Inferior parietal cortex (tissue), 1 donor: Measurements from ENCODE around the gene WNT5B.
"Not testable (repeated sequence)": the region's sequence is repeated elsewhere in the genome, so short reads cannot be mapped to it uniquely, and the experiment has no call there.

ENCODE experiments used
- DNase-seq: peaks from one replicate; pipeline ENCODE4 v3.0.0-alpha.2; 2016; ENCODE audit errors: extremely low spot score

The WNT5B gene

DNA sequence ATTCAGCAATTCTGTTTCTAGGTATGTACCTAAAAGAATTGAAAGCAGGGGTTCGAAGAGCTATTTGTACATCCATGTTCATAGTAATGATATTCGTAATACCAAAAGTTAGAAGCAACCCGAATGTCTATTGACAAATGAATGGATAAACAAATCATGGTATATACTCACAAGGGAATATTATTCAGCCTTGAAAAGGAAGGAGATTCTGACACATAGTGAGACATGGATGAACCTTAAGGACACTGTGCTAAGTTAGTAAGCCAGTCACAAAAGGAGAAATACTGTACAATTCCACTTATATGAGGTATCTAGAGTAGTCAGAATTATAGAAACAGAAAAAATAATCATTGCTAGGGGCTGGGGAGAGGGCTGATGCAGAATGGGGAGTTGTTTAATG lies 30.3 kb upstream of the WNT5B start:
- no peak for DNase-seq

DNA sequence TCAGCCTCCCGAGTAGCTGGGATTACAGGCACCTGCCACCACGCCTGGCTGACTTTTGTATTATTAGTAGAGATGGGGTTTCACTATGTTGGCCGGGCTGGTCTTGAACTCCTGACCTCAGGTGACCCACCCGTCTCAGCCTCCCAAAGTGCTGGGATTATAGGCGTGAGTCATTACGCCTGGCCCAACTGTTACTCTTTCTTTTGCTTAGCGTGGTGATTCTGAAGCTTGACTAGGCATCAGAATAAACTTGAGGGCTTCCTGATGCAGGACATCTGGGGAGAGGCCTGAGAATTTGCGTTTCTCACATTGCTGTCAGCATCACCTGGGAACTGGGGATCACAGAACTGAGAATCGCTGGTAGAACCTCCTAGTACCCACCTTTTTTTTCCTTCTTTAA lies 26.3 kb upstream of the WNT5B start:
- not testable (repeated sequence) for DNase-seq

DNA sequence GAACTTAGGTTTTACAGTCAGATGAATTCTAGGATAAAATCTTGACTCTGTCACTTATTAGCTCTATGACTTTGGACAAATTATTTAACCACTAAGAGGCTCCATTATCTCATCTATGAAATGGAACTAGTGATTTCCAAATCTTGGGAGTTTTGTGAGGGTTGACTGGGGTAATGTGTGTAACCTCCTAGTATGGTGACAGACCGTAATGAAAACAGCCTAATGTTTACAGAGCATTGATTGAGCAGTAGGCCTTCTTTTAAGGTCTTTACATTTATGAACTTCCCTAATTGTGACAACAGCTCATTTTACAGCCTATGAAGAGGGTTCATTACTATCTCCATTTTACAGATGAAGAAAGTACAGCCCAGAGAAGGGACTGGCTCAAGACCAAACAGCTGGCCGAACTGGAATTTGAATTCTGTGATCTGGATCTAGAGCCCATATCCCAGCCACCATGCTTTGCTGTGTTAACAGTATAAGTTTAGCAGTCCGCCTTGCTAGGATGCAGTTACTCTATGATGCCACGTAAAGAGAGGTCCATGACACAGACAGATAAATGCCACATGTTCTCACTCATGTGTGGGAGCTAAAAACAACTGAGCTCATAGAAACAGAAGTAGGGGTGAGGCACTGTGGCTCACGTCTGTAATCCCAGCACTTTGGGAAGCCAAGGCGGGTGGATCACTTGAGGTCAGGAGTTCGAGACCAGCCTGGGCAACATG lies 25.6 kb upstream of the WNT5B start:
- no peak for DNase-seq

GRCh38 chr12:1604464-1604863 lies 24.6 kb upstream of the WNT5B start:
- DNase-seq, result no peak

DNA sequence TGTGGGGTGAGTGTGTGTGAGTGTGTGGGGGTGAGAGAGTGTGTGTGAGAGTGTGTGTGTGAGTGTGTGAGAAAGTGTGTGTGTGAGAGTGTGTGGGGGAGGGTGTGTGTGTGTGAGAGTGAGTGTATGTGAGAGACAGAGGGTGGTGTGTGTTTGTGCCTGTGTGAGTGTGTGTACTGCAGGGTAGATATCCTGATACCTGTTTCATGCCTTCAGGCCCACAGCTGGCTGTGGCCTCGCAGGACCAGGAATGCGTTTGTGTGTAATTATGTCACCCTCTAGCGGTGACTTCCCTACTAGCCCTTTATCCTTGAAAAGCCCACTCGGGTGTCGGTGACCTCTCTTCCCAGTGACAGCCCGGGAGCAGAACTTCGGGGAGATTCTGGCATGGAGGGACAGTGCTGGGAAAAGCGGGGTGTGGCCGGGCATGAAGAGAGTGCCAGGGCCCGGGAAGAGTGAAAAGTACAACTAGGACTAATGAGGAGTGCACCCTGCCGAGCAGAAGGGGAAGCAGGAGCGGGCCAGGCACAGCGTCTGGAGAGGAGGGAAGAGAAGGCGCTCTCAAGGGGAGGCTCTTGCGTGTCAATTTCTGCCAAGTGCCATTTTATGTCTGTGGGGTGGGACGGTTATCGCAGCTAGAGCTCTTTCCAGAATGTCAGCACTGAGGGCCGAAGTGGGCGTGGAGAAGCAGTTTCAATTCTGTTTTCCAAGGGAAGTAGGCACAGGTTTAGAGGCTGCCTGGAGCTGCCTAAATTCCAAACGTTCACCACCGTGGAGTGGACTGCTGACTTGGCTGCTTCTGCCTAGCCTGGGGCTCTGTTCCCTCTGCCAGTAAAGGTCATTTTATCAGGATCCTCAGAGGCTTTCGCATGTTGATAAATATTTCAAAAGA lies 23.7 kb upstream of the WNT5B start:
- DNase-seq, result peak; percentile 91

GRCh38 chr12:1606021-1606622 lies 22.9 kb upstream of the WNT5B start:
- DNase-seq, result peak; percentile 61

- no peak for DNase-seq
Measured at GRCh38 chr12:1607940-1608712, 20.9 kb upstream of the WNT5B start.

DNA sequence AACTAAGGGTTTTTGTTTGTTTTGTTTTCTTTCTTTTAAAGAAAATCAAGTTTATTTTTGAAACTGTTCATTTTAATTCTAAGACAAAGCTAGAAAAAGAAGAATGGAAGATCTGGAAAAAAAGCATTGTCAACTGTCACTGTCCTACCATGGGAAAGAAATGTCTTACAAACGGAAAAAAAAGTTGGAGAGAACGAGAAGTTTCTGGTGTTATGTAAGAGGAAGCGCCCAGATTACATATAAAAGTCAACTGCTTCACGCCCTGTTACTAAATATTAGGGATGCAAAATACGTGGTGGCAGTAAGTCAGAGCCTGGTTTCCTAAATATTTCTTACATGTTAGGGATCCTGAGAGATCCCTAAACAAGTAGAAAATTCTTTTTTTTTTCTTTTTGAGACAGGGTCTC lies 20.3 kb upstream of the WNT5B start:
- no peak for DNase-seq

DNA sequence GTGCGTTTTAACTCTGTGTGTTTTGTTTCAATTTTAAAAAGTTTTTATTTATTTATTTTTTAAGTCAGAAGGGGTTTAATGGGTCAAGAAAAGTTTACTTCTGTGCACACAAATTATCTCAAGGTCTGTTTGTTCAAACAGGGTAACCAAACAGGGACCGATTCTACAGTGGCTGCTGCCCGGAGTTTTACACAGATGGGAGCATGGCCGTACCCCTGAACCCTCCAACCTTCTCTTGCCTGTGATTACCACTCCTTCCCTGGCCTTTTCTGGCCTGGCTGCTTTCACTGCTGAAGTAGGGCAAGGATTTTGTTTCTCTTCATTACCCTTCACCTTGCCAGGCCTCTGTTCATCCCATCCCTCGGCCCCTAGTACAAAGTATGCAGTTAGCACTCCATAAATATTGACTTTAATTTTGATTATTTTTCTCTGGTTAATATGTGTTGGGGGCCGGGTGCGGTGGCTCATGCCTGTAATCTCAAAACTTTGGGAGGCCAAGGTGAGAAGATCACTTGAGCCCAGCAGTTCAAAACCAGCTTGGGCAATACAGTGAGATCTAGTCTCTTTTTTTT lies 18.9 kb upstream of the WNT5B start:
- DNase-seq, result no peak

- DNase-seq, result no peak
Measured at GRCh38 chr12:1611803-1612572, 17.0 kb upstream of the WNT5B start.

DNA sequence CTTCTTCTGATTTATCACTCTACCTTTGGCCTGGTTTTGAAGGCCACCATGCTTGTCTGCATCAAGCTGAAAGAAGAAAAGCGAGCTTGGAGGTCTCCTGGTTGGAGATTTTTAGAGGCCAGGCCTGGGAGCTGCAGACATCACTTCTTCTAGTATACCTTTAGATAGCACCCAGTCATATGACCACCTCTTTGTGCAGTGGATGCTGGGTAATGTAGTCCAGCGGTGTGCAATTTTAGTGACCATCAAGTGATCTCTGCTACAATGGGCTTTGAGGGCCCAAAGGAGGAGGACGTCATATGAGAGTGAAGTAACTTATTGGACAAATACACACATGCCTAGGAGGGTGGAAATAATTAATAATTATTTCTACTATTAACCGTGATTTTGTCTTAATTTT lies 15.2 kb upstream of the WNT5B start:
- no peak for DNase-seq

- no peak for DNase-seq
Measured at GRCh38 chr12:1614360-1614759, 14.7 kb upstream of the WNT5B start.

DNA sequence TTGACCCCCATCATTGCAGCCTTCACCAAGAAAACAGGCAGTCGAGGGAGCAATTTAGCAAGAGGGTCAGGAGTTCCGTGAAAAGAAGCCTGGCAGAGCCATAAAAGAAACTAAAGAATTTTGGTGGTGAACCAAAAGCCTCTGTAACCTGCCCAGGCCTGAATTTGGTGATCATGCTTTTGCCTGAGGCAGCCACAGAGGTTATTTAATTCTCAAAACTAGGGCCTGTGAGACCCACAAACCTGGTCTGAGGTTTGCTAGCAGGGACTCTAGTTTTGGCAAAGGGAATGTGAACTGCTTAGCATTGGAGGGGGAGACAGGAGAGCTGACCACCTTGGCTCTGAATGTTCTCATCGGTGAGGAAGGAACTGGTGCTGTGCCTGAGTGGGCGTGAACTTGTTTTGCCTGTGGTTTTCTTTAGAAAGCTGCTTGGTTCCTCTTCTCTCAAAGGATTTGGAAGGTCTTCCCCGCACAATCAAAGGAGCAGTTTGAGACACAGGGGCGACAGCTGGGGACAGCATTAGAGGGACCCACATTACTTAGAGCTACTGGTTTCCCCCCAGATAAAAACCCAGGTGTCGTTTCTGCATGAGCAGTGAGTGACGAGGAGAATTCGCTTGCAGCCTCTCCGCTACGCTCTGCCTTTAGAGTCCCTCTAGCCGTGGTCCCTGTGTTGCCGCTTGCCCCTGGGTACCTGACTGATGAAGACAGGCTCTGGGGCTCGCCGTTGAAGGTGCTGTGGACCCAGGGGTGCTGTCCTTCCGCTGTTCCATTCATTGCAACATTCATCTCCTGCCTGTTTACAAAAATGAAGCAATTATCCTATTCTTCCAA lies 12.6 kb upstream of the WNT5B start:
- no peak for DNase-seq

DNA sequence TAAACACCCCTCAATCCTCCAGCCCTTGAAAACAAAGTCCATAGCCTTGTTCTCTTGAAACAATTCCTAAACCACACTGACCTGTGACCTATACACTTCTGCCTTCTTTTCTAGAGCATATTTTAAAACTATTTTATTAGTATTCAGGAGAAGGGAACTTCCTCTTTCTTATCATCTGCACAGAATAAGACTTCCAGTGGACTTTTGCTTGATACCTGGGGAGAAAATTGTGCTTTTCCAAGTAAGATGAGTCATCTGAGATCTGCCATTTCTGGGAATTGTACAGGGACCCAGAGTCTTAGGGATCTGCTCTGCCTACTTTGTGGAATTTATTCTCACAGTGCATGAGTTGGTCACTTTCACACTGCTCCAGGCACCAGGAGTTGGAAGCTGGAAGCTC lies 10.5 kb upstream of the WNT5B start:
- DNase-seq, result no peak

DNA sequence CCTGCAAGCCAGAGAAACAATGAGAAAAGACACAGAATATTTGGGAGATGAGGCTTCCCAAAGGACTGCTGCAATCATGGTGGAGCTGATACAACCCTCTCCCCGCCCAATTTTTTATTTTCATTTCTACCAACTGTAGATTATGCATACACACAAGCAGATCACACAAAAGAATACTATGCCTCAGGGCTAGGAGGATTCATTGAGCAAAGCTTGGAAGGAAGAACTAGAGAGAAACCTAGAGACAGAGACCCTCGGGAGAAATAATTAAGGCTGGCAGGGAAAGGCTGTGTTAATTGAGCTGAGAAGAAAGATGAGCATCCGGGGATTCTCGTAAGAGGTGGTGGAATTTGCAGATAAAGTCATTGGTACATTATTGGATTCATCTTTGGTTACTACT lies 9.9 kb upstream of the WNT5B start:
- no peak for DNase-seq

DNA sequence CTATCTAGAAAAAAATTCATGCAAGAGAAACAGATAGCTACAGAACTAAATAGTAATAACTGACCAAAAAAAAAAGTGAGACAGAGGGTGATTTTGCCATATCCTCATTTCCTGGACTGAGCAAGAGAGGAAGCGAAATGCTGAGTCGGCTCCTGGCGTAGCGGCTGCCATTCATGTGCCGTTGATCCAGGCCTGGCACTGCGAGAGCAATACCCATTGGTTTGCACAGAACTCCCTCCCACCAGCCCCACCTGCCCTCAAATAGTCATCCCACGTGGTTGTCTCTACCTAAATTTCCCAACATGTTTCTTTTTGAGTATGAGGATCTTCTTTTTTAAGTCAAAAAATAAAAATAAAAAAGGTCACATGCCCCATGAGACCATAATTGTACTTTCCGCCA lies 9.4 kb upstream of the WNT5B start:
- no peak for DNase-seq

- no peak for DNase-seq
Measured at GRCh38 chr12:1620092-1620491, 8.9 kb upstream of the WNT5B start.

- DNase-seq, result no peak
Measured at GRCh38 chr12:1622406-1622805, 6.6 kb upstream of the WNT5B start.

DNA sequence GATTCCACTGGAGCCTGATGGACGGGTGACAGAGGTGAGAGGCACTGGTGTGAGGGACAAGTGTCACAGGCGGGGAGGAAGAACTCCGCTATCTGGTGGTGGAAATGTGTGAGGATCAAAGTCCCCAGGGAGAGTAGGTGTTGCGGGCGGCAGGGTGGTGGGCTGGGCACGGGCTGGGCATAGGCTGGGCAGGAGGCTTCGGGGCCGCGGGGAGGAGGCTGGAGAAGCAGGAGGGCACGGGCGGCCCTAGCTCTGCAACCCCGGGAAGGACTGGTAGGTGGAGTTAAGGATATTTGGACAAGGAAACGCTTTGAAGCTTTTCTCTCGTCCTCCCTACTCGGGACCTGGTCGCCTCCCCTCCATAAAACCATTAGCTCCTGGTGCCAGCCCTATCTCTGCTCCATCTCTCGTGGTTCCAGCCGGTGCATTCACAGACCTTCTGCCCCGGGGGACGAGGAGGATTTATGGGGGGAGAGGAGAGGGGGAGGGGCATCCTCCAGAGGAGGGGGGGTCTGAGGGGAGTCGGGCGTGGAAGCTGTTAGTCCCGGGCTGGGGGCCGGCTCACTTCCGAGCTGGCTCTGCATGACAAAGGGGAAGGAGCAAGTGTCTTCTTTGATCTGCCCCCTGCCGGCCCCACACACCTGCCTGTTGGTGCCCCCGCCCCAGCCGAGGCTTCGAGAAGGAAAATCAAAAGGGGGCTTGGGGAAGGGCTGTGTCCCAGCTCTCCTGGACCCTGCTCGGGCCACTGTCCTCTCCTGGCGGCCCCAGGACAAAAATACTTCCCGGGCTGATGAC lies 504 bp downstream of the WNT5B start:
- no peak for DNase-seq
